Stimulated activated CD8-positive, alpha-beta memory T cell treated with anti-CD3 and anti-CD28 coated beads, Interleukin-7, amount 100 ng/mL, for 48 hours (primary cell): ENCODE measurements around the gene CACNA2D1.

Source experiments
- DNase-seq, 2 donors: peaks; one replicate each; pipeline ENCODE4 v3.0.0-alpha.2; 2020; ENCODE audit warnings: low read depth in 1 of 2; ENCODE audit errors: extremely low read depth in 1 of 2

Gene CACNA2D1

DNA sequence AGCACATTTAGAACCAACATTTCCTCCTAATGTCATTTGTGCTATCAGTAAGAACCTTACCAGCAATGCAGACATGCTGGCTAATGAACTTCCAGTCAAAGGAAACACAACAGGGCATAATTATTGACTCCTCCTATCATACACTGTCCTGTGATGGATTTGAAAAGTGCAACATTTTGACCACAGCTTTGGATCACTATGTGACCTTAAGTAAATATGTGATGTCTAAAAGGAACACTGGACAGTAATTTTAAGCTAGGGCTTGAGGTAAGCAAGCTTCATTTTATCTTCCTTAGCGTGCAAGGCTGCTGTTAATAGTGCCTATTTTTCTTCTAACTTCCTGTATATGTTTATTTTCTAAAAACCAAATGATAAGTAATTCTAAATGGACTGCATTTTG lies 433.2 kb downstream of the CACNA2D1 start:
- DNase-seq: no peak

DNA sequence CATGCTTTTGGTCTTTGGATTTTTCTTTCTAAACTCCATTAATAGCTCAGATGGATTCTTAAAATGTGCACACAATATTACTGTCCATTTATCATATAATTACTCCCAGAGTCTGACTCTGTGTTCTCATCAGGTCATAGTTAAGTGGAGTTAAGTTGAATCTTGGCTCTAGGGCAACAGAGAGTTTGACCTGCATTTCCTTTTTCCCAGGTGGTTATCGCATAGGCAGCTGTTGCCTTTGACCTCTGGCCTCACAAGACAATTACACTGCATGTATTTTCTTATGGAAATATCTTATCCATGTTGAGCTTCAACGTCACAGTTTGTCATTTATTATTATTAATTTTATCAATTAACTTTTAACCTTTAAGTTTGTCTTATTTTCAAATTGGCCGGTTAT lies 436.3 kb downstream of the CACNA2D1 start:
- DNase-seq: no peak

GRCh38 chr7:82005056-82005455 lies 438.5 kb downstream of the CACNA2D1 start:
- DNase-seq: no peak

- no peak for DNase-seq
Observed at GRCh38 chr7:81993186-81993585, 450.4 kb downstream of the CACNA2D1 start.

DNA sequence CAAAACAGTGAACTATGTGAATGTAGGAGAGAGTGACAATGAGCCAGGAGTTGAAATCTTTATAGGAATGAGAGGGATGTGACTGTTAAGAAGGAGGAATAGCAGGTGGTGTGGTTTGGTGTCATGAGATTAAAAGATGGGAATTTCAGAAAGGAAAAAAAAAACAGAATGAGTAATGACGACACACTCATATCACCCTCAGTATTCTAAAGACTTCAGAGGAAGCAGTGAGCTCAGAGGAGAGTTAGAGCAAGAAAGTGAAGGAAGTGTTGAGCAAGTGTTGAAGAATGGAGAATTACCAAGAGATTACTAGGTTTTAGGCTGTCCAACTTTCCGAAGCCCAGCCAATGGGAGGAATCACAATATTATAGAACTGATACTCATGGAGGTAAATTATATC lies 453.2 kb downstream of the CACNA2D1 start:
- no peak for DNase-seq

GRCh38 chr7:81986723-81987470 lies 456.7 kb downstream of the CACNA2D1 start:
- DNase-seq: no peak

DNA sequence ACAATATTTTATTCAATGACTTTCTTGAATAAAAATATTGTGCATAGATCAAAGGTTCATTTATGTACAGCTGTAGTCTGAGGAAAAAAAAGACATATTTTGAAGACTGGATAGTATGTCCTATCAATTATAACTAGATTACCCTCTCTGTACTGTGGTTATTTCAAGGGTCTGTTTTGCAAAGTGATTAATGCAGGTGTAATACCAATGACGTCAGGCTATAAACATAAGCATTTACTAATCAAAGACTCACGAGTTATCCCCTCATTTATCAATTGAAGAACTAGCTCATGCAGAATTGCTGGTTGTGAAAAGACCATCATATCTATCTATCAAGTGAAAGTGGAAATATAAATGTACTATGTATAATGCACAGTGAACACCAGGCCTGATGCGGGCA lies 460.2 kb downstream of the CACNA2D1 start:
- DNase-seq: no peak

GRCh38 chr7:81973117-81973516 lies 470.5 kb downstream of the CACNA2D1 start:
- DNase-seq: no peak

DNA sequence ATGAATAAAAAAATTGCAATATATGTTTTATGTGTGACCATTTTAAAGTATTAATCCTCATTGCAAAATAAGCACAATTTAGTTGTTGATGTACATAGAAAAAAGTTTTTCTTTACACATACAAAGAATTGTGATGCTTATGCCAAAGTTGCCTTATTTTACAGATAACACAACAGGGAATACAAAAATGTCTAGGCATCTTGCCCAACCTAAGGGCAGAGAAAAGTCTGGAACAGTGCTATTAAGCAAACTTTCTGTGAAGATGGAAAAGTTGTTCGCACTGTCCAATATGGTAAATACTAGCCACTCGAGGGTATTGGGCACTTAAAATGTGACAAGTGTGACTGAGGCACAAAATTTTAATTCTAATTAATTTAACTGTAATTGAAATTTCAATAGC lies 483.6 kb downstream of the CACNA2D1 start:
- no peak for DNase-seq

GRCh38 chr7:81957517-81957916 lies 486.1 kb downstream of the CACNA2D1 start:
- no peak for DNase-seq

DNA sequence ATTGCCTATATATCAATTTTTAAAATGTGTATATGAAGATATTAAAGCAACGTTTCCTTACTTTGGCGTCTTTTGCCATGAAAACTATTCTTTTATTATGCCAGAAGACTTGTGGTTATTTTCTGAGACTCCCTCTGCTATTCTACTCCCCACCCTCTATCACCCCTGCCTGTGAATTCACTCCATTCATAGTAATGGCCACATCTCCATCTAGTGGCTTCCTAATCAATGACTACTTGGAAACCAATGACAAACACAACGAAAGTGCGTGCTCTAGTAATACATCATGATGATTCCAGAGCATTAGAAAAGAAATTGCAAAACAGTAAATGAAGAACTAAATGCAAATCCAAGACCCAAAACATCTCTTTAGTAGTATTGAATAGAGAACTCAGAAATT lies 487.1 kb downstream of the CACNA2D1 start:
- DNase-seq: no peak

GRCh38 chr7:81949306-81949705 lies 494.3 kb downstream of the CACNA2D1 start:
- no peak for DNase-seq

DNA sequence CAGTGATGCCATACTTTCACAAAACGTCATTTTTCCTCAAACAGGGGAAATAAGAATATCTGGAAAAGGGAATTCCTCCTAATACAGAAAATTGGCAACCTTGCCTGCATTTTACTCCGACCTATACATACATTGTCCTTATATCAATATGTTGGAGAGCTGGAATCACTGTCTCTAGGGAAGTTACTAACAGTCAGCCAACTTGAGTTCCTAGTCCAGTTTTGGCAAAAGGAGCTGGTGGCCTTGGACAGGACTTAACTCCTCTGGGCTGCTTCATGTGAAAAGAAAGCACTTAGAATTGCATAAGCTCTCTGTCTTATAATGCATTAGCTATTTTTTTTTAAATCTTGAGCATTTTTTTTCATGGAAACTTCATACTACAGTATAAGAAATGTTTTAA lies 499.5 kb downstream of the CACNA2D1 start:
- DNase-seq: no peak

DNA sequence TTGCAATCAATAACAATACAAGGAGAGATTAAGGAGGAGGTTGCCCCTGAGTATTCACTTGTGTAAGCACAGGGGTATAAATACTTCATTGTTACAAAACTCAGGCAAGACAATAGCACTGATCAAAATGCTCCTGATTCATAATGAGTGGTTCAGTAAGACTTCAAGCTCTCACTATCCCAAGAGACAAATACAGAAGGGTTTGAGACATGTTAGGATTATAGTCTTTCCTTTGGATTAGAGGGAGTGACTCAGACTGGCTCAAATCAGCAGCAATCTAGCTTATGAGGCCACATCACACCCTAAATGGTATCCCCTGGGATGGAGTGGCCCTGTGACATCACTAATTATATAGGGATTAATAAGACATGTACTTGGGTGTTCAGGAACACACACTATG lies 506.5 kb downstream of the CACNA2D1 start:
- DNase-seq: no peak

DNA sequence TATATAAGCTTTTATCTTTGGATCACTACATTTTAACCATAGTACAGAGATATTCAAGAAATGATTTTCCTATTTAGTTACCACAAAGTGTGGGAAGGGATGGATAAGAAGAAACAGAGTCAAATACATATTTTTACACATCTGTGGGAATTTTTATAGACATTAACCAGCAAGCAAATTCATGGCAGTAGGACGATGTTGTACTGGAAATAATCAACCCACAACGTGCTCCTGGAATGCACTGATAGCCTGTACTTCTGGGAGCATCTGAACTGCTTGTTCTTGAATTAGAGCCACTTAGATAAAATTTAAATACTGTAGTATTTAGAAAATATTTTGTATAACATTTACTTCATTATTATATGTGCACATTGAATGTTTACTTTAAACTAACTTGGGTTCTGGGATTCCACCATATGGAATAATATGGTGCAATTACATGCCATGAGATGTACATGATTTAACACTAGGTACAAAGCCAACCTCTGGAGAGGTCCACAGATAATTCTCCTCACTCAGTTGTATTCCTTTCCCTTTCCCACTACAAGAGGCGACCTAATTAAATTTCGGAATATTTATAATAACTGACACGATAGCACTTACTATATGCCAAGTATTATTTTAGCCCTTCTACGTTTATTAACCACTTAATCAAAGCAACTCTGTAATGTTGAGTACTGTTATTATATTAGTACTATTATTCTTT lies 508.8 kb downstream of the CACNA2D1 start:
- no peak for DNase-seq

DNA sequence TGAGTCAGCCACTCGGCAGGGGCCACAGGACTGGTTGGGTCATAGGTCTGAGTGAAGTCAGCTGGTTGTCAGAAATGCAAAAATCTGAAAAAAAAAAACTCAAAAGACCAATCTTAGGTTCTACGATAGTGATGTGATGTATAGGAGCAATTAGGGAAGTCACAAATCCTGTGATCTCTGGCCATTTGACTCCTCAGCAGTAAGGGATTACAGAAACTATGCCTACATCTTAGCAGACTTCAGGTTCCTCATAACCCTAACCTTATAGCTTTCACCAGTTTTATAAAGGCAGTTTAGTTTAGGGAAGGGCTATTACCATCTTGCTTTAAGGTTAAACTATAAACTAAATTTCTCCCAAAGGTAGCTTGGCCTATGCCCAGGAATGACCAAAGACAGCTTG lies 510.6 kb downstream of the CACNA2D1 start:
- no peak for DNase-seq

DNA sequence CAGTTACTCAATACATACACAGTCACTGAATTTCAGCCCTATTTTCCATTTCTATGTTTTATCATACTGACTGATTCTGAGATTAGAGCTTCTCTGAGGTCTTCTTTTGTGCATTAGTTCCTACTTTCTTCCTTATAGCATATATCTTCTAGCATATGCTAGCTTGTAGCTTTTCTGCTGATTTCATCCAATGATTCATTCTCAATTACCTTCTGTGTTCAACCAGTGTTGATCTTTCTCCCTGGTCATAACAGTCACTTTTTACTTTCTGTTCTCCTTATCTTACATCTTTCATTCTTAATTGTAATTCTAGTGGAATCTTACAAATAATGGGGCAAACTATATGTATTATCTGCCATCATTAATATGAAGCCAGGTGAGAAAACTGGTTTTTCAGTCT lies 514.2 kb downstream of the CACNA2D1 start:
- DNase-seq: no peak

GRCh38 chr7:81926154-81926553 lies 517.4 kb downstream of the CACNA2D1 start:
- no peak for DNase-seq

GRCh38 chr7:81925530-81925929 lies 518.0 kb downstream of the CACNA2D1 start:
- DNase-seq: no peak

- no peak for DNase-seq
Observed at GRCh38 chr7:81924494-81924893, 519.1 kb downstream of the CACNA2D1 start.

GRCh38 chr7:81919494-81919893 lies 524.1 kb downstream of the CACNA2D1 start:
- no peak for DNase-seq

DNA sequence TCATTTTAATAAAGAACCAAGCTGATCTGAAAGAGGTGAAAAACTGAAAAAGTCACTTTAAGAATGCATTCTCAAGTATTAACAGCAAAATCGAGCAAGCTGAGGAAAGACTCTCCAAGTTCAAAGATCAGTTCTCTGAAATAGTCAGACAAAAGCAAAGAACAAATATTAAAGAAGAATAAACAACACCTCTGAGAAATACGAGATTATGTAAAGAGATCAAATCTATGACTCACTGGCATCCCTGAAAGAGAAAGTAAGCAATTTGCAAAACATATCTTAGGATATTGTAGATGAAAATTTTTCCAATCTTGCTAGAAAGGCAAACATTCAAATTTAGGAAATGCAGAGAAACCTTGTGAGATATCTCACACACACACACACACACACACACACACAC lies 535.4 kb downstream of the CACNA2D1 start:
- no peak for DNase-seq

DNA sequence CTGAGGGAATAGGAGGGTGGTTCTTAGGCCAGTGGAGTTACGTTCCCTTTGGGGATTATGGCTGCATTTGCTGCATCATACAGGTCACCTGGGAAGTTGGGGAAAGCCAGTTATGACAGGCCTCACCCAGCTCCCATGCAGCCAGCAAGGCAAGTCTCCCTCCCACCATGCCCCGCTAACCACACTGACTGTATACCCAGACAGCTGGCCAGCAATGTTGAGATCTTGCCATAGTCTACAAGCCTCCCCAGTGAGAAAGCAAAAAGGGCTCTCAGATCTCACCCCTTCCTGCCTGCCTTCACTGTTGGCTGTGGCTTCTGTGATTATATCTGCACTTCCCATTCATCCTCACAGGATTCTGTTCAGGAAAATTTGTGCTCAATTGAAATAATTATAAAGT lies 540.5 kb downstream of the CACNA2D1 start:
- no peak for DNase-seq
